ENCODE results near the gene NUDT21.

The NUDT21 gene

DNA sequence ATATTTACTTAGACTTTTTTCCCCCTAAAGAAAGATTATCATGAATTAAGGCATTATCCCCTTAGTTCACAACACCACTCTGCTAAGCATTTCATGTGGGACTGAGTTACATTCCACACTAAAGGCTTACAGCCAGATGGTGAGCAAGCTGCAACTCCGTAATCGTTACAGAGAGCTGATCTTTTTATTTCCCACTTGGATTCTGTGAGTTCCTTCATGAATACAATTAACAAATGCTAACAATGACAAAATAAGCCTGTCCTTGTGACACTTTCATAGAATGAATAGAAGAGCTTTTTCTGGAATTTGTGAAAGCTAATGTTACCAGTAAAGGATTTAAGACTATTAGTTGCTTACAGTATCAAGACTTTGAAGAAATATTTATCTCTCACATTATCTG is 9.0 kb upstream of the NUDT21 start:
- Histone ChIP-seq H2BK5ac (ENCODE audit: low read length) (no peak overlapping the region), H3K36me3 (ENCODE audit: control insufficient read depth, insufficient read depth, low read length) (peaks cover 1% of the 10 kb centered on the region), H4K8ac (ENCODE audit: low read depth, low read length) (no peak overlapping the region), H2BK120ac (ENCODE audit: low read depth, low read length) (no peak overlapping the region), H3K79me2 (ENCODE audit: control insufficient read depth, insufficient read depth, low read length) (no peaks in the 10 kb centered on the region), H3K18ac (ENCODE audit: low read length) (no peak overlapping the region), H2BK15ac (replicated peaks; ENCODE audit: low read depth) (no peak overlapping the region), H3K4me3 (ENCODE audit: low read length) (no peak overlapping the region), H4K5ac (ENCODE audit: low read length) (no peak overlapping the region), H3K27ac (ENCODE audit: low read depth, low read length) (no peak overlapping the region), H3K4ac (ENCODE audit: low read depth, low read length) (no peak overlapping the region), H2AK5ac (ENCODE audit: low read length) (no peak overlapping the region), H3K27me3 (ENCODE audit: insufficient read depth, low read length, poor library complexity) (no peaks in the 10 kb centered on the region), H3K23ac (ENCODE audit: low read length) (no peak overlapping the region), H3K4me1 (ENCODE audit: control insufficient read depth, low read depth, low read length) (no peaks in the 10 kb centered on the region), H3K79me1 (ENCODE audit: low read length) (peaks cover 3% of the 10 kb centered on the region), H3K56ac (ENCODE audit: low read length) (no peak overlapping the region), H3K4me2 (ENCODE audit: low read length) (no peak overlapping the region), H3K9ac (ENCODE audit: low read length) (no peak overlapping the region)
- WGBS (ENCODE audit: extremely low coverage, insufficient coverage, low lambda C conversion rate): no CpG with 5 or more reads among the region's 2 CpGs
- no peak for DNase-seq

DNA sequence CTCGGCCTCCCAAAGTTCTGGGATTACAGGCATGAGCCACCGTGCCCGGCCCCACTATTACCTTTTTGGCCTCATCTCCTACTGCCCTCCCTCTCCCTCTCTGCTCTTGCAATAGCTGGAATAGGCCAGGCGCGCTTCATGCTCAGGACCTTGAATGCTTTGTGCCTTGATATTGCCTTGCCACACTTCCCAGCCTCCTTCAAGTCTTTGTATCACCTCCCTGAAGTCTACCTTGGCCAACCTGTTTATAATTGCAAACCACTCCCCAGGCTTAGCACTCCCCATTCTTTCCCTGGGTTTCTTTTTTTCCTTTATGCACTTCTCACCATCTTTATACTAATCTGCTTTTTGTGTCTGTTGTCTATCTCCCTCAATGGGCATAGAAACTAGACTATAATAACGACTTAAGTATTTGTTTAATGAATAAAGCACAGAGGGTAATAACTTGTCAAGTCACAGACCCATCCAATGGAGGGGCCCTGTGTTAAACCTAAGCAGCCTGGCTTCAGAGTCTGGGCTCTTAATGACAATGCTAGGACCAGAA is 6.9 kb upstream of the NUDT21 start:
- WGBS (ENCODE audit: extremely low coverage, insufficient coverage, low lambda C conversion rate): no CpG with 5 or more reads among the region's 6 CpGs
- Histone ChIP-seq H3K36me3 (ENCODE audit: control insufficient read depth, insufficient read depth, low read length) (peaks cover 1% of the 10 kb centered on the region), H4K8ac (ENCODE audit: low read depth, low read length) (no peak overlapping the region), H3K23ac (ENCODE audit: low read length) (no peak overlapping the region), H3K27ac (ENCODE audit: low read depth, low read length) (no peak overlapping the region), H3K56ac (ENCODE audit: low read length) (no peak overlapping the region), H3K4me1 (ENCODE audit: control insufficient read depth, low read depth, low read length) (no peaks in the 10 kb centered on the region), H3K18ac (ENCODE audit: low read length) (no peak overlapping the region), H3K27me3 (ENCODE audit: insufficient read depth, low read length, poor library complexity) (no peaks in the 10 kb centered on the region), H3K4me3 (ENCODE audit: low read length) (no peak overlapping the region), H4K5ac (ENCODE audit: low read length) (no peak overlapping the region), H3K79me2 (ENCODE audit: control insufficient read depth, insufficient read depth, low read length) (peaks cover 2% of the 10 kb centered on the region), H3K4me2 (ENCODE audit: low read length) (no peak overlapping the region), H3K9ac (ENCODE audit: low read length) (no peak overlapping the region), H3K79me1 (ENCODE audit: low read length) (peaks cover 3% of the 10 kb centered on the region), H2AK5ac (ENCODE audit: low read length) (no peak overlapping the region), H3K4ac (ENCODE audit: low read depth, low read length) (no peak overlapping the region), H2BK5ac (ENCODE audit: low read length) (no peak overlapping the region), H2BK15ac (replicated peaks; ENCODE audit: low read depth) (no peak overlapping the region), H2BK120ac (ENCODE audit: low read depth, low read length) (no peak overlapping the region)
- no peak for DNase-seq

DNA sequence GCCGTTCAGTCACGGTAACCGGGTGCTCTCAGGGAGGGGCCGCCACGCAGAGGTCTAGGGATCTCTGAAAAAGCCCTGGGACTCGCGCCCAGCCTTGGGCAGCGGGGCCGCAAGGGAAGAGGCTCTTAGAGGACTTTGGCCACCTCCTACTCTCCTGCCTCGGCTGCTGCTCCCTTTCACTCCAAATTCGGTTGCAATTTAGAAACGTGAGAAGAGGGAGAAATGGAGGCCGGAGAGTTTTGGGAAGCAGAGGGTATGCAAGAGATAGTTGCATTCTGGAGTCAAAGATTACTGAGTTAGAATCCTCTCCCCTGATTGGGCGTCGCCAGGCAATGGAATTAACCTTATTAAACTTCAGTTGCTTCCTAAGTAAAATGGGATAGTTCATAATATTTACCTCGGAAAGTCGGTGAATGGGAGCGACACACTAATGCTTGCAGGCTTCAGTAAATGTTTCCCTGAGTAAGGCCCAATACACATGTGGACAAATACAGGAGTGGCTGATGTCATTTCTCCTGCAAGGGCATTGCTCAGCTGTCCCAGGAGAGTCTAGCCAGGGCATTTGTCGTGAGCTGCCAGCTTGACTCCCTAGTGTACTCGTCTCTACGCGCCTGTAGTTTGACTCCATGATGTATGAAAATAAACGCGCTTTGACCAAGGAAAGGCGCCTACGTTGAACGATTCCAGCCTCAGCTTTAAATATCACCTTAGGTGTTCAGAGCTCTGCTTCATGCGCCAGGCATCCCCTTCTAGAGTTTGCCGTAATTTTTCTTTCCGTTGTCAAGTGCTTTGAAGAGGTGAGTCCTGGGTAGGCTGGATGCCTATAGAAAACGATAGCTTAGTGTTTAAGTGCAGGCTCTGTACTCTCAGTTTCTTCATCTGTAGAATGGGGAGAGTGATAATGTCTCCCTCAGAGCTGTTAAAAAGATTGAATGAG is 889 bp upstream of the NUDT21 start:
- Histone ChIP-seq H4K8ac (ENCODE audit: low read depth, low read length) (no peak overlapping the region), H2AK5ac (ENCODE audit: low read length) (no peak overlapping the region), H3K56ac (ENCODE audit: low read length) (peak overlapping the region; percentile 84), H3K4me1 (ENCODE audit: control insufficient read depth, low read depth, low read length) (peaks cover 3% of the 10 kb centered on the region), H2BK120ac (ENCODE audit: low read depth, low read length) (no peak overlapping the region), H3K23ac (ENCODE audit: low read length) (no peak overlapping the region), H3K27ac (ENCODE audit: low read depth, low read length) (peak overlapping the region; percentile 39), H2BK15ac (replicated peaks; ENCODE audit: low read depth) (no peak overlapping the region), H3K79me1 (ENCODE audit: low read length) (peaks cover 3% of the 10 kb centered on the region), H3K79me2 (ENCODE audit: control insufficient read depth, insufficient read depth, low read length) (peaks cover 48% of the 10 kb centered on the region), H3K4ac (ENCODE audit: low read depth, low read length) (peak overlapping the region; percentile 44), H3K9ac (ENCODE audit: low read length) (peak overlapping the region; percentile 68), H3K36me3 (ENCODE audit: control insufficient read depth, insufficient read depth, low read length) (no peaks in the 10 kb centered on the region), H2BK5ac (ENCODE audit: low read length) (no peak overlapping the region), H3K18ac (ENCODE audit: low read length) (peak overlapping the region; percentile 19), H3K27me3 (ENCODE audit: insufficient read depth, low read length, poor library complexity) (no peaks in the 10 kb centered on the region), H3K4me3 (ENCODE audit: low read length) (peak overlapping the region; percentile 56), H3K4me2 (ENCODE audit: low read length) (peak overlapping the region; percentile 76), H4K5ac (ENCODE audit: low read length) (no peak overlapping the region)
- WGBS (ENCODE audit: extremely low coverage, insufficient coverage, low lambda C conversion rate): no CpG with 5 or more reads among the region's 31 CpGs
- DNase-seq: peak; percentile 78

DNA sequence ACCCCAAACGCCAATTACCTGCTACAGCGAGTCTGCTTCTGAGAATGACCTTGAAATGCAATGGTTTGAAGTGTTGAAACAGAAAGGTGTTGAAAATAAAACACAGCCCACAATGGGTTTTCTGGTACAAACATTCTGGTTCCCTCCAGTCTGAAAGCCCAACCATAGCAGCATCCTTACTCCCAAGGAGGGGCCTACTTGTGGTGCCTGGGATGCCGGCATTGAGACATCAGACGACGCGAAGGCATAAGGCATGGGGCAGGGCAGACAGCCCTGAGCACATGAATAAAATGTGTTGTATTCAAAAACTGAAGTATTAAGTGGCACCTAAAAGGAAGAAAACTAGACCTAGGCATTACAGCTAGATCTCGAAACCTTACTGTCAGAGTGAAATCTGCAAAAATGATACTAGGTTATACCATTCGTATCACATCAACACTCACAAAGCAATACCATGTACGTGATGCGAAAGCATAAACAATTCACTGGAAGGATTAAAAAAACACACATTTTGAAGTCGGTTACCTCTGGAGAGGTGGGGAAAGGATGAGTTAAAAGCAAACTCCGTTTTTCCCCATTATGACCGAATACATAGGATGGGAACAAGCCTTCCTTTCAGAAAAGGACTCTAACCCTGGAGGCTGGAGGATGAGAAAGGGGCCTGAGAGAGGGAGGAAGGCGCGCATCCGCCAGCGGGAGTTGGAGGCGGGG is 702 bp downstream of the NUDT21 start:
- Histone ChIP-seq H3K4me2 (ENCODE audit: low read length) (peak overlapping the region; percentile 84), H3K36me3 (ENCODE audit: control insufficient read depth, insufficient read depth, low read length) (no peaks in the 10 kb centered on the region), H4K5ac (ENCODE audit: low read length) (no peak overlapping the region), H3K9ac (ENCODE audit: low read length) (peak overlapping the region; percentile 85), H2BK5ac (ENCODE audit: low read length) (no peak overlapping the region), H3K56ac (ENCODE audit: low read length) (peak overlapping the region; percentile 86), H3K18ac (ENCODE audit: low read length) (no peak overlapping the region), H3K27me3 (ENCODE audit: insufficient read depth, low read length, poor library complexity) (no peaks in the 10 kb centered on the region), H3K79me2 (ENCODE audit: control insufficient read depth, insufficient read depth, low read length) (peaks cover 49% of the 10 kb centered on the region), H3K4ac (ENCODE audit: low read depth, low read length) (no peak overlapping the region), H2BK15ac (replicated peaks; ENCODE audit: low read depth) (no peak overlapping the region), H3K23ac (ENCODE audit: low read length) (no peak overlapping the region), H3K4me1 (ENCODE audit: control insufficient read depth, low read depth, low read length) (peaks cover 3% of the 10 kb centered on the region), H3K79me1 (ENCODE audit: low read length) (no peaks in the 10 kb centered on the region), H2BK120ac (ENCODE audit: low read depth, low read length) (no peak overlapping the region), H2AK5ac (ENCODE audit: low read length) (no peak overlapping the region), H3K27ac (ENCODE audit: low read depth, low read length) (peak overlapping the region; percentile 15), H4K8ac (ENCODE audit: low read depth, low read length) (no peak overlapping the region), H3K4me3 (ENCODE audit: low read length) (peak overlapping the region; percentile 57)
- peak; percentile 45 for DNase-seq
- WGBS (ENCODE audit: extremely low coverage, insufficient coverage, low lambda C conversion rate): no CpG with 5 or more reads among the region's 18 CpGs

DNA sequence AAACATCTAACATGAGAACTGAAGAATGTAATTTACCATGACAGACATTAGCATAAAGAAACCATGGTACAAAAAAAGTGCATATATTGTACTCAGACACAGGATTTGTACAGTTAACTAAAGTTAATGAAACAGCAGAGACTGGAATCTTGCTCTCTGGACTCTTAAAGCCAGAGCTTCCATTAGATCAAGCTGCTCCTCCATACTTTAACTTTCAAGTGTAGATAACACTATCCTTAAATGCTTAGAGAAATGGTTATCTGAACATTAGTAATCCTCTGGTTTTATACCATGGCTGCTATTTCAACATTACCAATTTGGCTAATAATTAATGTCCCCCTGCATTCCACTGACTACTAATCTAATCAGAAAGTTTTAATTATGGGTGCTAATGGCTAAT is 3.1 kb downstream of the NUDT21 start:
- DNase-seq: no peak
- Histone ChIP-seq H2BK120ac (ENCODE audit: low read depth, low read length) (no peak overlapping the region), H3K36me3 (ENCODE audit: control insufficient read depth, insufficient read depth, low read length) (no peaks in the 10 kb centered on the region)

More for the DNA sequence above, 3.1 kb downstream of the NUDT21 start:
- H3K4ac ChIP-seq (ENCODE audit: low read depth, low read length): no peak overlapping the region
- H3K27me3 ChIP-seq (ENCODE audit: insufficient read depth, low read length, poor library complexity): no peaks in the 10 kb centered on the region
- H3K27ac ChIP-seq (ENCODE audit: low read depth, low read length): no peak overlapping the region
- H3K4me1 ChIP-seq (ENCODE audit: control insufficient read depth, low read depth, low read length): peaks cover 3% of the 10 kb centered on the region
- H3K4me3 ChIP-seq (ENCODE audit: low read length): no peak overlapping the region
- no peaks in the 10 kb centered on the region for H3K79me1 ChIP-seq (ENCODE audit: low read length)
- H2BK5ac ChIP-seq (ENCODE audit: low read length): no peak overlapping the region
- H3K9ac ChIP-seq (ENCODE audit: low read length): no peak overlapping the region
- peaks cover 47% of the 10 kb centered on the region for H3K79me2 ChIP-seq (ENCODE audit: control insufficient read depth, insufficient read depth, low read length)
- no peak overlapping the region for H4K5ac ChIP-seq (ENCODE audit: low read length)
- no peak overlapping the region for H3K56ac ChIP-seq (ENCODE audit: low read length)
- no peak overlapping the region for H2BK15ac ChIP-seq (replicated peaks; ENCODE audit: low read depth)
- H4K8ac ChIP-seq (ENCODE audit: low read depth, low read length): no peak overlapping the region
- H2AK5ac ChIP-seq (ENCODE audit: low read length): no peak overlapping the region
- no peak overlapping the region for H3K4me2 ChIP-seq (ENCODE audit: low read length)
- H3K23ac ChIP-seq (ENCODE audit: low read length): no peak overlapping the region
- no peak overlapping the region for H3K18ac ChIP-seq (ENCODE audit: low read length)

Data from mesendoderm (in vitro differentiated cells).